ENCODE measurements around the gene ANO1.

DNA sequence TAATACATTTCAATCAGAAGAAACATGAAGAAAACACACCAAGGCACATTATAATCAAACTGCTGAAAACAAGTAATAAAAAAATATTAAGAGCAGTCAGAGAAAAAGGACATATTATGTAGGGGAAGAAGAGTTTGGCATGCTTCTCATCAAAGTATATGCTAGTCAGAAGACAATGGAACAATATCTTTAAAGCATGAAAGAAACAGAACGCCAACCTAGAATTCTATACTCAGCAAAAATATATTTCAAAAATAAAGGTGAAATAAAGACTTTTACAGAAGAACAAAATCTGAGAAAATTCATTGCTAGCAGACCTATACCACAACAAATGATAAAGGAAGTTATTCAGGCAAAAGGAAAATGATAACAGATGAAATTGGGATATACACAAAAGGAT is 34.6 kb upstream of the ANO1 start:
- TF ChIP-seq, protein P1, sequence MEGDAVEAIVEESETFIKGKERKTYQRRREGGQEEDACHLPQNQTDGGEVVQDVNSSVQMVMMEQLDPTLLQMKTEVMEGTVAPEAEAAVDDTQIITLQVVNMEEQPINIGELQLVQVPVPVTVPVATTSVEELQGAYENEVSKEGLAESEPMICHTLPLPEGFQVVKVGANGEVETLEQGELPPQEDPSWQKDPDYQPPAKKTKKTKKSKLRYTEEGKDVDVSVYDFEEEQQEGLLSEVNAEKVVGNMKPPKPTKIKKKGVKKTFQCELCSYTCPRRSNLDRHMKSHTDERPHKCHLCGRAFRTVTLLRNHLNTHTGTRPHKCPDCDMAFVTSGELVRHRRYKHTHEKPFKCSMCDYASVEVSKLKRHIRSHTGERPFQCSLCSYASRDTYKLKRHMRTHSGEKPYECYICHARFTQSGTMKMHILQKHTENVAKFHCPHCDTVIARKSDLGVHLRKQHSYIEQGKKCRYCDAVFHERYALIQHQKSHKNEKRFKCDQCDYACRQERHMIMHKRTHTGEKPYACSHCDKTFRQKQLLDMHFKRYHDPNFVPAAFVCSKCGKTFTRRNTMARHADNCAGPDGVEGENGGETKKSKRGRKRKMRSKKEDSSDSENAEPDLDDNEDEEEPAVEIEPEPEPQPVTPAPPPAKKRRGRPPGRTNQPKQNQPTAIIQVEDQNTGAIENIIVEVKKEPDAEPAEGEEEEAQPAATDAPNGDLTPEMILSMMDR (IDR thresholded peaks at IDR 0.05), result no peak
- no peak for TF ChIP-seq MYC (IDR thresholded peaks at IDR 0.05; ENCODE audit: borderline replicate concordance, low read length)
- TF ChIP-seq ESRRA (IDR thresholded peaks at IDR 0.05; ENCODE audit: borderline replicate concordance, low read length), result no peak
- no peak for TF ChIP-seq MAFK (IDR thresholded peaks at IDR 0.05; ENCODE audit: partially characterized antibody)
- TF ChIP-seq HOXB5 (CRISPR knock-in tag; IDR thresholded peaks at IDR 0.05), result no peak
- TF ChIP-seq BHLHE40 (IDR thresholded peaks at IDR 0.05; ENCODE audit: low read depth, low read length), result no peak
- TF ChIP-seq SMC3 (IDR thresholded peaks at IDR 0.05), result no peak
- TF ChIP-seq EHMT2 (IDR thresholded peaks at IDR 0.05; ENCODE audit: low read depth), result no peak
- no peak for TF ChIP-seq HOXA7 (CRISPR knock-in tag; IDR thresholded peaks at IDR 0.05)
- TF ChIP-seq, protein P2, sequence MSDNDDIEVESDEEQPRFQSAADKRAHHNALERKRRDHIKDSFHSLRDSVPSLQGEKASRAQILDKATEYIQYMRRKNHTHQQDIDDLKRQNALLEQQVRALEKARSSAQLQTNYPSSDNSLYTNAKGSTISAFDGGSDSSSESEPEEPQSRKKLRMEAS (IDR thresholded peaks at IDR 0.05), result no peak
- TF ChIP-seq GATA3 (IDR thresholded peaks at IDR 0.05; ENCODE audit: borderline replicate concordance), result no peak
- no peak for TF ChIP-seq NR3C1 (IDR thresholded peaks at IDR 0.05)

Data from A549 (cell line).